GM12864 (cell line): ENCODE results near the gene PRKCZ.

Source experiments
- DNase-seq: peaks from one replicate; pipeline ENCODE4 v3.0.0-alpha.2; 2011; ENCODE audit warnings: low read depth
- H3K4me3 ChIP-seq: 2 replicates; pipeline ENCODE4 v1.5.1; 2011; ENCODE audit warnings: mild to moderate bottlenecking, low read depth, low read length, control low read depth
- TF ChIP-seq, protein P1 (sequence below): IDR thresholded peaks from 2 replicates; pipeline ENCODE4 v1.5.1; 2011; ENCODE audit warnings: low read depth, mild to moderate bottlenecking, moderate library complexity, low read length, control low read depth, inconsistent platforms; ENCODE audit errors: missing control alignments

PRKCZ gene

DNA sequence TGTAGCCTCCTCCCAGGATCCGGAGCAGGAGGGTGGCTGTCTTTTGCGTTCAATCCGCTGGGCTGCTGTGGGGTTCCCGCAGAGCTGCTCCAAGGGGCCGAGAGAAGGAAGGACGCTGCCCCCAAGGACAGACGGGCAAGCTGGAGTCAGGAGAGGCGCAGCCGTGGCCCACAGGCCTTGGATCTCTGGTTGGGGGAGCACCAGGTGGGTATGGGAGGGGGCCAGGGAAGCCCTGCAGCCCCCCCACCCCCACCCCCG, 162.0 kb downstream of the PRKCZ start:
- no peak overlapping the region for H3K4me3 ChIP-seq
- TF ChIP-seq, protein P1, sequence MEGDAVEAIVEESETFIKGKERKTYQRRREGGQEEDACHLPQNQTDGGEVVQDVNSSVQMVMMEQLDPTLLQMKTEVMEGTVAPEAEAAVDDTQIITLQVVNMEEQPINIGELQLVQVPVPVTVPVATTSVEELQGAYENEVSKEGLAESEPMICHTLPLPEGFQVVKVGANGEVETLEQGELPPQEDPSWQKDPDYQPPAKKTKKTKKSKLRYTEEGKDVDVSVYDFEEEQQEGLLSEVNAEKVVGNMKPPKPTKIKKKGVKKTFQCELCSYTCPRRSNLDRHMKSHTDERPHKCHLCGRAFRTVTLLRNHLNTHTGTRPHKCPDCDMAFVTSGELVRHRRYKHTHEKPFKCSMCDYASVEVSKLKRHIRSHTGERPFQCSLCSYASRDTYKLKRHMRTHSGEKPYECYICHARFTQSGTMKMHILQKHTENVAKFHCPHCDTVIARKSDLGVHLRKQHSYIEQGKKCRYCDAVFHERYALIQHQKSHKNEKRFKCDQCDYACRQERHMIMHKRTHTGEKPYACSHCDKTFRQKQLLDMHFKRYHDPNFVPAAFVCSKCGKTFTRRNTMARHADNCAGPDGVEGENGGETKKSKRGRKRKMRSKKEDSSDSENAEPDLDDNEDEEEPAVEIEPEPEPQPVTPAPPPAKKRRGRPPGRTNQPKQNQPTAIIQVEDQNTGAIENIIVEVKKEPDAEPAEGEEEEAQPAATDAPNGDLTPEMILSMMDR: no peak
- DNase-seq: no peak

GRCh38 chr1:2212532-2213491, 162.6 kb downstream of the PRKCZ start:
- TF ChIP-seq, protein P1: no peak
- no peak for DNase-seq
- H3K4me3 ChIP-seq: no peak overlapping the region

DNA sequence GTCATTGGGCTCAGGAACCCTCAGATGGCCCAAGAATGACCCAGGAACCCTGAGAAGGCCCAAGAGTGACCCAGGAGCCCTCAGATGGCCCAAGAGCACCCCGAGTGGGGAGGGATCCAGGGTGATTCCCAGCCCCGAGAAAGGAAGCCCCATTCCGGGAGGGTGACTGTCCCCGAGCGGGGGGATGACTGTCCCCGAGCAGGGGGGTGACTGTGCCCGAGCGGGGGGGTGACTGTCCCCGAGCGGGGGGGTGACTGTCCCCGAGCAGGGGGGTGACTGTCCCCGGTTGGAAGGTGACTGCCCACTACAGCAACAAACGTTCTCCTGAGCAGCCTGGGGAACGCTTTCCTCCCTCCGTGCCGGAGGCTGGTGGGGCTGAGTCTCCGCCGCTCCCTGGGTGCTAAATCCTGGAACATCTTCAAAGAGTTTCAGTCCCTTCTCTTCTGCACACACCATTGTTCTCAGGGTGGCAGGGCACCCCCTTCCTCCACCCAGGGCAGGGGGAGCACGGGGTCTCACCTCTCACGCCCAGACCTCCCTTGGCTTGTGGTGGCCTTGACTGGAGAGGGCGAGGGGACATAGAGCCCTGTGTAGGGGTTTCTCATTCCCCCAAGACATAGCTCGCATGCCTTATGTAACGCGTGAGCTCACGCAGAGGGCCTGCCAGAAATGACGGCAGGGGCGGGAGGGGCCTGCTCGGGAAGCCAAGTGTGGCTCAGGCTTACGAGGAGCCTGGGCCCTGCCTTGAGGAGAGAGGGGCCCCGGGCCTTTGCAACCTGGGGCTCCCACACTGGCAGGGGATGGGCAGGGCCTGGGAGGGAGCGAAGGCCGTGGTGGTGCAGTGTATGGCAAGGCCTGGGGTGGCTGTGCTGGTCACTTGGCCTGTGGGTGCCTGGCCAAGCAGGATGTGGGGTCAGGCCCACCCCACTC, 163.6 kb downstream of the PRKCZ start:
- TF ChIP-seq, protein P1: no peak
- no peak for DNase-seq
- no peak overlapping the region for H3K4me3 ChIP-seq

GRCh38 chr1:2214541-2215241, 164.5 kb downstream of the PRKCZ start:
- no peak for DNase-seq
- TF ChIP-seq, protein P1: no peak
- H3K4me3 ChIP-seq: no peak overlapping the region

GRCh38 chr1:2215329-2215728, 165.1 kb downstream of the PRKCZ start:
- DNase-seq: no peak
- no peak overlapping the region for H3K4me3 ChIP-seq
- TF ChIP-seq, protein P1: no peak

GRCh38 chr1:2215909-2216766, 165.9 kb downstream of the PRKCZ start:
- TF ChIP-seq, protein P1: no peak

More at GRCh38 chr1:2215909-2216766, 165.9 kb downstream of the PRKCZ start:
- DNase-seq: no peak
- no peak overlapping the region for H3K4me3 ChIP-seq
